OCI-LY7 (cell line): ENCODE results near the gene RPL28. TPM values are rescaled to one million over a fixed set of nuclear protein-coding genes. Genes with fewer than 3 reads are reported as not detected.

Experiments
- BruUV-seq: library from RNA; stranded (reverse); fragments of 400-500 nt; replicated peaks from 2 replicates; lab custom pipeline; 2021; lab: Mats Ljungman, UMichigan
- CTCF ChIA-PET: fragments of 300-600 bp; sonication (Branson Sonifier 250); formaldehyde crosslinking; loops from one replicate; lab custom pipeline; 2022; ENCODE audit warnings: antibody characterized with exemption; ENCODE audit not compliant: unreplicated experiment; lab: Charles Lee
- POLR2A ChIA-PET: fragments of 300-600 bp; sonication (Branson Sonifier 250); formaldehyde crosslinking; loops from one replicate; lab custom pipeline; 2022; ENCODE audit warnings: antibody characterized with exemption; lab: Charles Lee
- DNase-seq: peaks from one replicate; pipeline ENCODE4 v3.0.0-alpha.2; 2015; ENCODE audit warnings: low spot score
- H2AFZ ChIP-seq: fragments of 200-600 bp; sonication (generic), shearing (Covaris generic); 2 replicates; pipeline ENCODE4 v1.6.1; 2014; ENCODE audit warnings: mild to moderate bottlenecking, antibody characterized with exemption, low read length, moderate library complexity
- H3K27ac ChIP-seq: fragments of 200-600 bp; sonication (generic); 2 replicates; pipeline ENCODE4 v1.5.1; 2014; ENCODE audit warnings: mixed run types, low read depth, mild to moderate bottlenecking, moderate library complexity, low read length, inconsistent platforms; ENCODE audit not compliant: poor library complexity, severe bottlenecking
- H3K36me3 ChIP-seq: fragments of 200-600 bp; sonication (generic); 2 replicates; pipeline ENCODE4 v1.6.1; 2014; ENCODE audit warnings: mild to moderate bottlenecking, antibody characterized with exemption, low read length, moderate library complexity, mixed read lengths; ENCODE audit not compliant: insufficient read depth
- H3K4me1 ChIP-seq: fragments of 200-600 bp; sonication (generic); 2 replicates; pipeline ENCODE4 v1.5.1; 2014; ENCODE audit warnings: mild to moderate bottlenecking, low read length; ENCODE audit not compliant: insufficient read depth, poor library complexity, severe bottlenecking
- H3K4me2 ChIP-seq: fragments of 200-600 bp; sonication (generic); 2 replicates; pipeline ENCODE4 v1.6.1; 2014; ENCODE audit warnings: mild to moderate bottlenecking, low read length
- H3K4me3 ChIP-seq: fragments of 200-600 bp; sonication (generic); 2 replicates; pipeline ENCODE4 v1.5.1; 2014; ENCODE audit warnings: mild to moderate bottlenecking, low read depth, low read length; ENCODE audit not compliant: poor library complexity, severe bottlenecking
- H3K79me2 ChIP-seq: fragments of 200-600 bp; sonication (generic); 2 replicates; pipeline ENCODE4 v1.6.1; 2016; ENCODE audit warnings: low read depth, mild to moderate bottlenecking, low read length, moderate library complexity, mixed read lengths; ENCODE audit not compliant: insufficient read depth
- H3K9me2 ChIP-seq: fragments of 200-600 bp; sonication (generic); 2 replicates; pipeline ENCODE4 v1.6.1; 2016; ENCODE audit warnings: mild to moderate bottlenecking, low read length, mixed read lengths; ENCODE audit not compliant: insufficient read depth
- H3K9me3 ChIP-seq: fragments of 200-600 bp; sonication (generic); 2 replicates; pipeline ENCODE4 v1.6.1; 2014; ENCODE audit warnings: mild to moderate bottlenecking, mixed run types, low read length, mixed read lengths
- H4K20me1 ChIP-seq: fragments of 200-600 bp; sonication (generic); 2 replicates; pipeline ENCODE4 v1.6.1; 2014; ENCODE audit warnings: mild to moderate bottlenecking, antibody characterized with exemption, low read length, moderate library complexity, mixed read lengths; ENCODE audit not compliant: insufficient read depth
- EZH2phosphoT487 ChIP-seq: fragments of 200-600 bp; sonication (generic); IDR thresholded peaks from 2 replicates; pipeline ENCODE4 v1.6.1; 2018; ENCODE audit warnings: low read depth, borderline replicate concordance, mild to moderate bottlenecking, mixed run types, antibody characterized with exemption, low read length, moderate library complexity, mixed read lengths
- intact Hi-C: fragments of 100-400 bp; cut with micrococcal nuclease; formaldehyde crosslinking; loops from one replicate; pipeline ENCODE4 v1.10.0; 2022; ENCODE audit not compliant: unreplicated experiment
- total RNA-seq, 2 experiments: library from RNA; depleted of rRNA in 1 of 2; stranded (reverse); fragments of >200 nt in 1 of 2; shearing (Covaris generic) in 1 of 2; gene quantifications; 2 replicates each; pipeline ENCODE4 v1.2.3, GENCODE V29; 2014 to 2022
- TF ChIP-seq, protein P1 (sequence below): fragments of 200-600 bp; sonication (generic); conservative IDR thresholded peaks from 2 replicates; pipeline ENCODE4 v1.5.1; 2014; ENCODE audit warnings: mild to moderate bottlenecking, antibody characterized with exemption, low read length, moderate library complexity, mixed read lengths

The RPL28 gene
- total RNA-seq, 2 experiments from 2014 or later = 872 to 2,656 TPM

DNA sequence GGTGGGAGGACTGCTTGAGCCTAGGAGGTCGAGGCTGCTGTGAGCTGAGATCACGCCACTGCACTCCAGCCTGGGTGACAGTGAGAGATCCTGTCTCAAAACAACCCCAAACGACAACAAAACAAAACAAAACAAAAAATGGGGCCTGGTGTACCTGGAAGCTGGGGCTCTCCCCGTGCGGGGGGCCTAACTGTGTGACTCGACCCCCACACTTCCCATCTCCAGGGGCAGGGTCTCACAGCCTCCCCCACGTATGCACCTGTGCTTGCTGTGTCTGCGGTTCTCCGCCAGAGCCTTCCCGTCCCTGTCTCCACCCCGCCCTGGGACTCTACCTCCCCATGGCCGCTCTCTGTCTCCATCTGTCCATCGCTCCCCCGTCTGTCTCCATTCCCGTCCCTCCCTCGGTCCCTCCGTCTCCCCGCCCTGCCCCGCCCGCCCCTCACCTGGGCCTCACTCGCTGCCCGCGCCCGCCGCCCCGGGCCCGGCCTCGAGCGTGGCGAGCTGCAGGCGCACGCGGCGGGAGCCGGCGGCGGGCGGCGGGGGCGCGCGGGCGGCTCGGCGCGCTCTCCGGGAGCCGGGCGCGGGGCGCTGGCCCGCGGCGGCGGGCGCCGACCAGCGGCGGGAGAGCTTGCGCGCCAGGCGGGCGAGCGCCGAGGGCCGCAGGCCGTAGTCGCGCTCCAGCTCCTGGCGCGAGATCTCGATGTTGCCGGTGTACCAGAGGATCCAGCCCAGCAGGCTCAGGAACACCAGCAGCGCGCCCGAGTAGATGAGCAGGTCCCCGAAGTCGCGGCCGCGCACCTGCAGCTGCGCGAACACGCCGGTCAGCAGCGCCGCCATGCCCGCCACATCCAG, 2.2 kb upstream of the RPL28 start:
- H3K4me1 ChIP-seq = peaks cover 33% of the 10 kb centered on the region
- H3K9me2 ChIP-seq = no peaks in the 10 kb centered on the region
- no TSS peak for BruUV-seq
- DNase-seq = peak; percentile 87
- CTCF ChIA-PET = interaction anchor here (1.0 kb wide), 1 partner anchor 82 kb away, joined by 3 read pairs; no protein-coding TSS in a partner anchor
- H3K4me3 ChIP-seq = peak overlapping the region; percentile 87
- H3K79me2 ChIP-seq = peaks cover 39% of the 10 kb centered on the region
- peak overlapping the region; percentile 91 for H3K27ac ChIP-seq
- POLR2A ChIA-PET = interaction anchor here (0.9 to 1.6 kb wide), 5 partner anchors 44 to 128 kb away, joined by 3 to 7 read pairs (median 3); partner anchors contain the start of gene KMT5C
- H4K20me1 ChIP-seq = peaks cover 25% of the 10 kb centered on the region
- H2AFZ ChIP-seq = no peak overlapping the region; the same call in 1 of the 2 replicates
- intact Hi-C loops = loop anchor here (2.0 kb wide), 1 partner anchor 75 kb away; no protein-coding TSS in a partner anchor
- peak overlapping the region; percentile 98 for H3K4me2 ChIP-seq
- H3K36me3 ChIP-seq = peaks cover 27% of the 10 kb centered on the region
- no peak for TF ChIP-seq EZH2phosphoT487
- TF ChIP-seq, protein P1, sequence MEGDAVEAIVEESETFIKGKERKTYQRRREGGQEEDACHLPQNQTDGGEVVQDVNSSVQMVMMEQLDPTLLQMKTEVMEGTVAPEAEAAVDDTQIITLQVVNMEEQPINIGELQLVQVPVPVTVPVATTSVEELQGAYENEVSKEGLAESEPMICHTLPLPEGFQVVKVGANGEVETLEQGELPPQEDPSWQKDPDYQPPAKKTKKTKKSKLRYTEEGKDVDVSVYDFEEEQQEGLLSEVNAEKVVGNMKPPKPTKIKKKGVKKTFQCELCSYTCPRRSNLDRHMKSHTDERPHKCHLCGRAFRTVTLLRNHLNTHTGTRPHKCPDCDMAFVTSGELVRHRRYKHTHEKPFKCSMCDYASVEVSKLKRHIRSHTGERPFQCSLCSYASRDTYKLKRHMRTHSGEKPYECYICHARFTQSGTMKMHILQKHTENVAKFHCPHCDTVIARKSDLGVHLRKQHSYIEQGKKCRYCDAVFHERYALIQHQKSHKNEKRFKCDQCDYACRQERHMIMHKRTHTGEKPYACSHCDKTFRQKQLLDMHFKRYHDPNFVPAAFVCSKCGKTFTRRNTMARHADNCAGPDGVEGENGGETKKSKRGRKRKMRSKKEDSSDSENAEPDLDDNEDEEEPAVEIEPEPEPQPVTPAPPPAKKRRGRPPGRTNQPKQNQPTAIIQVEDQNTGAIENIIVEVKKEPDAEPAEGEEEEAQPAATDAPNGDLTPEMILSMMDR = 0 out of 2 replicates have a peak, but pooled peaks have one; percentile 14
- H3K9me3 ChIP-seq = no peaks in the 10 kb centered on the region

DNA sequence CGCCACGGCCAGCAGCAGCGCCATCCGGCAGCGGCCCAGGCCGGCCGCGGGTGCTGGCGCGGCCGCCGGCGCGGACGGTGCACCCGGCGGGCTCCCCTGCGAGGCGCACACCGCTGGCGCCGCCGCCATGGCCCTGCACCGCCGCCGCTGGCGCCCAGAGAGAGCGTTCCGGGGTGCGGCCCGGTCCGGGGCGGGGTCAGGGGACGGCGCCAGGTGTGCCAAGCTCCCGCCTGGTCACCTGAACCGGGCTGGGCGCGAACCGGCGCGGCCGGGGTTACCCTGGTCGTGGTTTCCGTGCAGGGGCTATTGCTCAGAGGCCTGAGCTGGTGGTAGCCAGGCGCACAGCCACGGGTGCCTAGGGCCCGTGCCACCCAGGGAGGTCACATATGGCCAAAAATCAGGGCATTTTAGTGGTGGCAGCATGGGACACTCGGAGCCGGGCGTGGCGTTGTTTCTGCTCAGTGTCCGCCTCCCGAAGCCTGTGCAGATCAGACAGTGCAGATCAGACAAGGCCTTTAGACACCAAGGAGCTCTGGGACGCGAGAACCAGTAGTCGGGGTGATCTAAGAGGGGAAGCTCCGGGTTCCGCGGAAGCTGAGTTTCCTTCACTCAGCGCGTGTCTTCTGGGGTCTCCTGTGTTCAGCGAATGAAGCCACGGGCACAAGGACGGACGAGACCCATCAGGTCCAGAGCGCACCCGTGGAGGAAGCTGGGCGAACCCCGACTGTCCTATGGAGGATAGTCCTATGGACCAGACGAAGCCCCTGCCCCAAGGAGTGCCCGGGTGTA, 1.4 kb upstream of the RPL28 start, which contains the start of gene TMEM238:
TMEM238 (minus strand) TSS at position 162 of the 789 bp plus-strand sequence; CDS start at position 129, 33 bp downstream.
- Histone ChIP-seq H2AFZ (peak within 1 kb of the TSS; percentile 53; the same call in 1 of the 2 replicates), H3K27ac (peak within 1 kb of the TSS; percentile 91), H3K9me2 (no peaks in the 10 kb centered on the region), H3K36me3 (peaks cover 35% of the 10 kb centered on the region), H3K4me2 (peak within 1 kb of the TSS; percentile 98), H3K4me1 (peaks cover 41% of the 10 kb centered on the region), H3K79me2 (peaks cover 44% of the 10 kb centered on the region), H4K20me1 (peaks cover 27% of the 10 kb centered on the region), H3K4me3 (peak within 1 kb of the TSS; percentile 87), H3K9me3 (no peaks in the 10 kb centered on the region)
- TF ChIP-seq, protein P1 = no peak
- TF ChIP-seq EZH2phosphoT487 = no peak
- ChIA-PET POLR2A (interaction anchor here (0.5 to 1.6 kb wide), 6 partner anchors 45 to 129 kb away, joined by 3 to 7 read pairs (median 3); partner anchors contain the start of gene KMT5C), CTCF (interaction anchor here (1.0 kb wide), 1 partner anchor 83 kb away, joined by 3 read pairs; no protein-coding TSS in a partner anchor)
- BruUV-seq = no TSS peak
- DNase-seq = peak; percentile 63
- intact Hi-C loops = loop anchor here (2.0 kb wide), 1 partner anchor 76 kb away; no protein-coding TSS in a partner anchor
